DMS153 (cell line): ENCODE data around the gene SHISA2.

Experiments
- DNase-seq: peaks from one replicate; lab custom pipeline; 2025; lab: John Stamatoyannopoulos, UW

The SHISA2 gene

DNA sequence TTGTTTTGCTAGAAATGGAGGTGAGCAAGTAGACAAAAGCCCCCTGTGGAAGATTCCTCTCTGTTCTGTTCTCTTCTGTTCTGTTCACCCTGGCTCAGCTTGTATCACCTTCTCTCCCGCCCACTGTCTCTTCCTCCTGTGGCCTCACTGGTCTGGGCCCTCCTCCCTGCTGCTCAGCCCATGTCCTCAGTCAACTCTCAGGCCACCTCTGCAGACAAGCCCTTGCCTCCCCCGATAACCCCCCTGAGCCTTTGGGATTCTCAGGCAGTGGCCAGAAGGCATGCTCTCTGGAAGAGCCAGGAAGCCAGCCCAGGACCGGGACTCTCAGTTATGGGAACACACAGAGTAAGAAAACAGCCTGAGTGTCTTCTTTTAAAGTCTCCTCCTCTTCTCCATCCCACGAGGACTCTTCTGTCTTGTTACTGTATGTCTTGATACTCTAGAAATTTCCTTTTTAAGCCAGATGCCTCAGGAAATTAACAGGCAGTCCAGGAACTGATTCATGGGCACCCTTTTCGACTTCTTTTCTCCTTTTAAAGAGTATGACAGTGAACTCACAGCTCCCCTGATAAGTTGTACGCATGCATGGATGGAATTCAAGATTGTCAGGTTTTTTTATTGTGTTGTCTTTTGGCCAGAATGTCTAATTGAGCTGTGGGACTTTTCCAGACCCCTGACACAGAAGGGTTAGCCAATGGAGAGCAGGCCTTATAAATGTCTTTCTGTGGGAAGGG, 33.7 kb downstream of the SHISA2 start:
- no peak for DNase-seq

DNA sequence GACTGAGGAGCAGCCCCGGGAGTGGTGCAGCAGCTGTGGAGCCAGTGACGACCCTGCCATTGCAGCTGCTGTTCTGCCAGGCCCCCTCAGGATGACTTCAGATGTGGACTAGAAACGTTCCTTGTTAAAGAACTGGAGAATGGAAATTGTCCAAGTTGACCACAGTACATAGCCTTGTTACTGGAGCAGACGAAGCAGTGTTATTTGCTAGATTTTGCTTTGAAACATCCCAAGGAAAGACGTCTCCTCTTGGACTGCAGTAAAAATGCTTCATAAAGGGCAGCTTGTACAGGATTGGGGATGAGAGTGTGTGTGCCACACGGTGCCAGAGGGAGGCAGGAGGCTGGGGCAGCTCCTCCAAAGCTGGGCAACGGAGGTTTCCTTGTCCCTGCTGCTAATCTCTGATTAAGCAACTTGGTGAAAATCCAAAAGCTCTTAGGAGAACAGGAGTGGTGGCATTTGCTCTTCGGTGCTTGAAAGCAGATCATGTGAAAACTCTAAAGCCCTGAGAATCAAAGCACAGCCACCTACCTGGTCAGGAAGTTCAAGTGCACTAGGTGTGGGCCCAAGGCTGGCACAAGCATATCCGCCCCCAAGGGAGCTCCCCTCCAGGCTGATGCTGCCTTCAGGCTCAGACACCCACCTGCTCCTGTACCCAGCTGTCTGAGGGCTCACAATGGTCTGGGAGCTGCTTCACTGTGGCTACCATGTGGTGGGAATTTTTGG, 34.5 kb downstream of the SHISA2 start:
- no peak for DNase-seq

DNA sequence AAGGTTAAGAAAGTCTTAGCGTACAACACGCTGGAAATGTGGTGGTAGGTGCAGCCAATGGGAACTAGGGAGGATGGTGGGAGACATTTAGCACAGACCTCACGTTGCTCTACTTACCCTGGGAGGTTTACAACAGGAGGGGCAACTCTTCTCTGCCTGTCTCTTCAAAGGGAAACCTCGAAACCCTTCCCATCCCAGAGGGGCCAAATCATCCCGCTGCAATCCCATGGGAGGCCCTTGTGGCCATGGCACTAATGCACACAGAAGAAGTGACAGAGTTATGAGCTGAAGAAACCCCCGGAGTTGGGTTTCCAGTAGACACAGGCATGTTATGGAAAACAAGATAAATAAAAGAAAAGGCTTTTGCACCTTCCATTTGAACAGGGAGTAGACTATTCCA, 35.6 kb downstream of the SHISA2 start:
- DNase-seq = no peak

DNA sequence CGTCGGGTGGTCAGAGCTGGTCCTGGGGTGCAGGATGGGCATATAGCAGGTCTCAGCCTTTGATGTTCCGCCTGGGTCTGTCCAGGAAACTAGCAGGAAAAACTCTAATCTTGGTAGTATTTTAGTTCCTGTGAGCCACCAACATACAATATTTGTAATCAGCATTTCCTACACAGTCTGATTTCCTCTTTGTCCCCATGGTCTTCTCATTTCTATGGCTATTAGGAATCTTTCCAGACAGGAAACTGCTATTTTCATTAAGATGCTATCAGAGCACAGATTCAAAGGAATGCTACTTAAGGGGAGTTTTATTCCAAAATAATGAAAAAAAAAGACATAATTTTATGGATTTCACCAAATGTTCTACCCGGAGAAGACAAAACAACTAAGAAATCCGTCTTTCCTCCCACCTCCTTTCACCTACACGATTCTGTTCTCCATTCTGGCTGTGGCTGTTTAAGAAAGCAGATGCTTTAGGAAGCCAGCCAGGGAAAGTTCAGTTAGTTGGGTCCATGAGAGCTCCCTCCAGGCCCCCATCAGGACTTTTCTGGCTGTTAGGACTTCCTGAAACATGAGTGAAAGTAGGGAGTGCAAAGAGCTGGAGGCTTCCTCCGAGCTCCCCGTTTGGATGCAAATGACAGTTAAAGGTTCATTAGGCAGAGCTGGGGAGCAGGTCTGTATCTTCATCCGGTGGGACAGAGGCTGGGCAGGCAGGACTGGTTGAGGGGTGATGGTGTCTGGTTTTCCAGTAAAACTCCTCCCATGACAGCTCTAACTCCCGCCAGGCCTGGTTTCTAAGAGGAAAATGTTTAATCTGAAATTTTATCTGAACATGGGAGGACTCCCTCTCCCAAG, 36.3 kb downstream of the SHISA2 start:
- no peak for DNase-seq

DNA sequence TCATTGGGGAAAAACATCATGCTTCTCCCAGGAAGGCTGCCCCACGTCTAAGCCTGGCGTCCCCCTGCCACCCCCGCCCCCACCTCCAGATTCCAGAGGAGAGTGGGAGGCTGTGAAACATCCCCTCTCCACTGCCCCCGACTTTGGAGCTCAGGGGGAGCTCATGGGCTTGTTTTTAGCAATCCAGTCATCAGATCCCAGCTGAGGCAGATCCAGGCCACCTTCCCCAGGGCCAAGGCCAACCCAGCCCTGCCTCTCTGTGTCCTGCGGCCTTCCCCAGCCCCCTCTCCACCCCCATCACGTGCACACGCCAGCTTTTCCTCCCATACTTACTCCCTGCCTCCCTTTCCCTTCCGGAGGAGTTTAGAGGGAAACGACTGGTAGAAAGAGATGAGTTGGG, 38.8 kb downstream of the SHISA2 start:
- DNase-seq = no peak

DNA sequence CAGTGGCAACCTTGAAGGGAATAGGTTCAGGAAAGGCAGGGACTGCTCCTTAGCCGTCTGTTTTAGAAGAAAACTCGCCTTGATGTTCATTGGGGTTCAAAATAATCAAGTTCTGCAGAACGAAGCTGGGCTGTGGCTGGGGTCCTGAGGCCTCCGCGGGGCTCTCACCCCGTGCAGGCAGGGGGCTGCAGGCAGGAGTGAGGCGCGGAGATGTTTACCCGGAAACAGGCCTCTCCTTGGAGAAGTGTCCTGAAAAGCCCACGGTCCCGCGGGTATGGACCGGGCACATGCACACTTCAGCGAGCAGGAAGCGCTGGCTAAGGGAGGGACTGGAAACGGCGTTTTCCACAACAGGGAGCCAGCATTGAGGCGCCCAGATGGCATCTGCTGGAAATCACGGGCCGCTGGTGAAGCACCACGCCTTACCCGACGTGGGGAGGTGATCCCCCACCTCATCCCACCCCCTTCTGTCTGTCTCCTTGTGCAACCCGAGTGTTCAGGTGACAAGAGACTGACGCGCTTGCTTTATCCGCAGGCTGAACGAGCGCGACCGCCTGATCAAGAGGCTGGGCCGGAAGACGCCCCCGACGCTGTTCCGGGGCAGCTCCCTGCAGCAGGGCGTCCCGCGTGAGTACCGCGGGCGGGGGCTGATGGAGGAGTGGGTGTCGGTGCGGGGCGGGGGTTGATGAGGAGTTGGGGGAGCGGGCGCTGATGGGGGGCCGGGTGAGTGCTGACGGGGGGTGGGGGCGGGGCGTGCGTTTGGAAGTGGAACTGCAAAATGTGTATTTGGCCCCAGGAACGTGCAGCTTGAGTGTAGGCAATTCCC, 39.6 kb downstream of the SHISA2 start:
- no peak for DNase-seq

DNA sequence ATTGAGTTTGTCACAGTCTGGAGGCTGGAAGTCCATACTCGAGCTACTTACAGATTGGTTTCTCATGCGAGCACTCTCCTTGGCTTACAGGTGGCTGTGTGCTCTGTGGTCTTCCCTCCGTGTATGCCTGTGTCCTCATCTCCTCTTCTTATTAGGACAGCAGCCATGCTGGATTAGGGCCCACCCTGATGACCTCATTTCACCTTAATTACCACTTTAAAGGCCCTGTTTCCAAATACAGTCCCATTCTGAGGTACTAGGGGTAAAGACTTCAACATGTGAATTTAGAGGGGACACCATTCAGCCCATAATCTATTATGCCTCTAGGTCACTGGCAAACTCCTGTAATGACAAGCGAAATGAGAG, 40.6 kb downstream of the SHISA2 start:
- no peak for DNase-seq

DNA sequence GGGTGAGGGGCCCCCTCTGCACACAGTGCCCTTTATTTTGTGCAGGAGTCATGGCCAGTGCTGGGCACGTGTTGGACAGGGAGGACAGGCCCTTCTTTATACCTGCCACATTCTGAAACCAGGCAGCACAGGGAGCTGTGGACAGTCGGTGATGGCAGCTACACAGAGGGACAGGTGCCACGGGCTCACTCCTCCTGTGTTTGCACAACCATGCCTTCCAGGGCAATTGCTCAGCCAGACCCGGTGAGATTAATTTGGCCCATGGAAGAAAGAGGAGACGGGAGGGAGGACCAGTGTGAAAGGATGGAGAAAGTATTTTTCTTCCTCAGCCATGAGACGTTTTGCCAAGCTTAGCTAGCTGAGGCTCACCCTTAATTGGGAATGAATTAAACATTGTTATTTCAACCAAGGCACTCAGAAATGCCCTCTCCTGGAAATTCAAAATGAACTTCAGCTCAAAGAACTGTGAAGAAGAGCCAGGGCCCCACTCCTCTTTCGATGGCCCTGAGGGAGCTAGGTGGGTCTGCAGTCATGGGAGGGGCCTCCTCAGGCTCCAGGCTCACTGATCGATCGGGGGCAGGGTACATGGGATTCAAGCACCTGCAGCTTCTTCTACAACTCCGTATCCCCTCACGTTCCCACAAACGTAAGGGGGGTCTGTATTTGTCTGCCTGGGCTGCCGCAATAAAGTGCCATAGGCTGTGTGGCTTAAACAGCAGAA, 41.2 kb downstream of the SHISA2 start:
- no peak for DNase-seq

DNA sequence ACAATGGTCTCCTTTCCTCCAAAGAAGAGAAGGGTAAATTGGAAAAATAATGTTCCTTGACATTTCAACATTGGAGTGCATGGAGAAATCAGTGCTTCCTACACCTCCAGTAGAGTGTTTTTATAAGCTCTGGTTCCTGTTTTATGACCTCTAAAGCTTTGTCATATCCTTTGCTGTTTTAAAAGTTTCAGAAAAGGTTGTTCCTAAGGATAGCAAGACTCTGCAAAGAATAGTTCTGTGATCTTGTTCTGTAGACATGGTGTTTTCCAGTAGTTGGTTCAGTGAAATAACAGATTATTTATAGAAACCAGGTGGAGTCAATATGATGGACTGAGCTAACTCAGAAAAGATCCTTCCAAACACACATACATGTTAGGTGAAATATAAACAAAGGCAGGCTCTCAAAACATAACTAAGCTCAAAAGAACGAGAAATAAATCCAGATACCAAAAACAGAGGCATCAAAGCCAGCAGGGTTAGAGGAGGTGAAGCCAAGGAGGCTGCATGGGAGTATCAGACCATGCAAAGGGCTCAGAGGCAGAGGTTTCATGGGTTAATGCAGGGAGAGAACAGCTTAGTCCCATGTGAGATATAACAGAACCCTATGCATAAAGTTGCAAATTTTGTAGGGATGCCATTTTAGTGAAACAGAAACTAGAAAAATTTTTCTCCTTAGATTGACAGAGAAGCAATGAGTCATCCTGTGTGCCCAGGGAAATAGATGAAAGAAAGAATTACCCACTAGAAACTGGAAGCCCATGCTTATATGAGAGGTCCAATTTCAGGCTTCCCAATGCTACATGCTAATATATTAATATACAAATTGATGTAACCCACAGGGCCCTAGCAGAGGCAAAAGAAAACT, 44.3 kb downstream of the SHISA2 start:
- DNase-seq = no peak
